ENCODE data around the gene SKI. TPM values are rescaled to one million over a fixed set of nuclear protein-coding genes. Genes with fewer than 3 reads are reported as not detected.

SKI gene
- total RNA-seq, 1 donor from 2014 or later, result 53.8 TPM

DNA sequence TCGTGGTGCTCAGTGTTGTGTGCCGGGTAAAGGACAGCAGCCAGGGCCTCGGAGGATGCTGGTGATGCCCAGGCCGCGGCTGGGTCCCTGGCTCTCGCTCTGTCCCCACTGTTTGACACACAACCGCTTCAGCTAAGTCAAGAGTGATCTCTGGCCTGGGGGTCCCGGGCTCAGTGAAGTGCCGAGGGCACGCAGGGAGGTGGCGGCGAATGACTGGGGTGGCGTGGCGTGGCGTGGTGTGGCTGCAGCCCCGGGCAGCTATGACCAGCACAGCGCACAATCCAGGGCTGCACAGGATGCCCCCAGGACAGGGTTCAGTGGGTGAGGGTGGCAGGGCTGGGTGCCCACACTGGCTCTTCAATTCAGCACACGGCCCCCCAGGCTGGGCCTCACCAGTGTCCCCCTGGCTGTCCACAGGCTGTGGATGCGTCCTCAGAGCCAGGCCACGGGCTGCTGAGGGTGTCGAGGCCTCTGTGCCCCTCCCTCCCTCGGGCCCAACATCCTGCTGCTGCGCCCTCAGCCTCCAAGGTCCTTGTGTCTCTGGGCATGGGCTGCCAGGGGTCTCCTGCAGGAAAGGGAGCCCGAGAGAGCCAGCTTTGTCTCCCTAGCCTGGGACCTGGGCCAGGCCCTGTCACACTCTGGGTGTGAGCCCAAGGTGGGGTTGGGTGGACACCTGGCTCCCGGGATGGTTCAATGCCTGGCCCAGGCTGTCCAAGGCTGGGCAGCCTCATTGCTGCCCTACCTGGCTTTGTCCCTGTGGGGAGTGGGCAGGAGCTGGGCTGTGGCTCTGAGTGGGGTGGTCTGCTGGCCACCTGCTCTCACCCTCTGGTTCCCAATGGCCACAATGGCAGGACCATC lies 12.0 kb upstream of the SKI start:
- TF ChIP-seq POLR2A (IDR thresholded peaks at IDR 0.05), result no peak
- TF ChIP-seq POLR2AphosphoS5 (IDR thresholded peaks at IDR 0.05; ENCODE audit: insufficient read depth in 1 of 2, low read depth in 1 of 2), result no peak
- TF ChIP-seq, protein P1, sequence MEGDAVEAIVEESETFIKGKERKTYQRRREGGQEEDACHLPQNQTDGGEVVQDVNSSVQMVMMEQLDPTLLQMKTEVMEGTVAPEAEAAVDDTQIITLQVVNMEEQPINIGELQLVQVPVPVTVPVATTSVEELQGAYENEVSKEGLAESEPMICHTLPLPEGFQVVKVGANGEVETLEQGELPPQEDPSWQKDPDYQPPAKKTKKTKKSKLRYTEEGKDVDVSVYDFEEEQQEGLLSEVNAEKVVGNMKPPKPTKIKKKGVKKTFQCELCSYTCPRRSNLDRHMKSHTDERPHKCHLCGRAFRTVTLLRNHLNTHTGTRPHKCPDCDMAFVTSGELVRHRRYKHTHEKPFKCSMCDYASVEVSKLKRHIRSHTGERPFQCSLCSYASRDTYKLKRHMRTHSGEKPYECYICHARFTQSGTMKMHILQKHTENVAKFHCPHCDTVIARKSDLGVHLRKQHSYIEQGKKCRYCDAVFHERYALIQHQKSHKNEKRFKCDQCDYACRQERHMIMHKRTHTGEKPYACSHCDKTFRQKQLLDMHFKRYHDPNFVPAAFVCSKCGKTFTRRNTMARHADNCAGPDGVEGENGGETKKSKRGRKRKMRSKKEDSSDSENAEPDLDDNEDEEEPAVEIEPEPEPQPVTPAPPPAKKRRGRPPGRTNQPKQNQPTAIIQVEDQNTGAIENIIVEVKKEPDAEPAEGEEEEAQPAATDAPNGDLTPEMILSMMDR (IDR thresholded peaks at IDR 0.05), result no peak
- Histone ChIP-seq H3K9me3 (no peaks in the 10 kb centered on the region), H3K27ac (no peak overlapping the region), H3K4me1 (peaks cover 38% of the 10 kb centered on the region), H3K27me3 (no peaks in the 10 kb centered on the region), H3K4me3 (no peak overlapping the region), H3K36me3 (no peaks in the 10 kb centered on the region)
- intact Hi-C loops (cut with DNase I), result no loop called here
- no peak for DNase-seq (ENCODE audit: extremely low spot score in 2 of 2)

DNA sequence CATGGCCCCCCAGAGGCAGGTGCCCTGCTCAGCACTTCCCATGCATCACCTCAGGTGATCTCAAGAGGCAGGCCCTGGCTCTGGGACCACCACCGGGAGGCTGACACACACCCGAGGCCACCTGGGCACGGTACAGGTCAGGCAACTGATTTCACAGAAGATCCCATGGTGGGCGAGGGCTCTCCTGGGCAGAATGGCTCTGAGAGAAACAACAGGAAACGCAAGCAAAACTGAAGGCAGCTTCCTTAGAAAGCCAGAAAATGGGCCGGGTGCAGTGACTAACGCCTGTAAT lies 11.4 kb upstream of the SKI start:
- H3K27ac ChIP-seq, result no peak overlapping the region
- H3K4me3 ChIP-seq, result no peak overlapping the region
- intact Hi-C loops (cut with DNase I), result no loop called here
- DNase-seq (ENCODE audit: extremely low spot score in 2 of 2), result no peak
- H3K9me3 ChIP-seq, result no peaks in the 10 kb centered on the region
- TF ChIP-seq POLR2AphosphoS5 (IDR thresholded peaks at IDR 0.05; ENCODE audit: insufficient read depth in 1 of 2, low read depth in 1 of 2) (no peak), POLR2A (IDR thresholded peaks at IDR 0.05) (no peak)
- TF ChIP-seq, protein P1 (IDR thresholded peaks at IDR 0.05), result no peak
- peaks cover 38% of the 10 kb centered on the region for H3K4me1 ChIP-seq
- H3K36me3 ChIP-seq, result no peaks in the 10 kb centered on the region
- no peaks in the 10 kb centered on the region for H3K27me3 ChIP-seq

DNA sequence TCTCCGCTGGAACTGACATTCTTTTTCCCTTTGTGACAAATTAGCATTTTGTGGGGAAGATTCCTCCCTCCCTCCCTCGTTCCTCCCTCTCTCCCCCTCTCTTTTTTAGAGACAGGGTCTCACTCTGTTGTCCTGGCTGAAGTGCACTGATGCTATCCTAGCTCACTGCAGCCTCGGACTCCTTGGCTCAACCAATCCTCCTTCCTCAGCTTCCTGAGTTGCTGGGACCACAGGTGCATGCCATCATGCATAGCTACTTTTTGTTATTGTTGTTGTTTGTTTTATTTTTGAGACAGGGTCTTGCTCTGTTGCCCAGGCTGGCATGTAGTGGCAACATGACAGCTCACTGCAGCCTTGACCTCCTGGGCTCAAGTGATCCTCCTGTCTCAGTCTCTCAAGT lies 6.8 kb upstream of the SKI start:
- Histone ChIP-seq H3K9me3 (no peaks in the 10 kb centered on the region), H3K36me3 (no peaks in the 10 kb centered on the region), H3K4me3 (no peak overlapping the region), H3K27me3 (no peaks in the 10 kb centered on the region), H3K27ac (no peak overlapping the region), H3K4me1 (peaks cover under 1% of the 10 kb centered on the region)
- intact Hi-C loops (cut with DNase I), result no loop called here
- no peak for DNase-seq (ENCODE audit: extremely low spot score in 2 of 2)
- TF ChIP-seq, protein P1 (IDR thresholded peaks at IDR 0.05), result no peak
- TF ChIP-seq POLR2AphosphoS5 (IDR thresholded peaks at IDR 0.05; ENCODE audit: insufficient read depth in 1 of 2, low read depth in 1 of 2) (no peak), POLR2A (IDR thresholded peaks at IDR 0.05) (no peak)

DNA sequence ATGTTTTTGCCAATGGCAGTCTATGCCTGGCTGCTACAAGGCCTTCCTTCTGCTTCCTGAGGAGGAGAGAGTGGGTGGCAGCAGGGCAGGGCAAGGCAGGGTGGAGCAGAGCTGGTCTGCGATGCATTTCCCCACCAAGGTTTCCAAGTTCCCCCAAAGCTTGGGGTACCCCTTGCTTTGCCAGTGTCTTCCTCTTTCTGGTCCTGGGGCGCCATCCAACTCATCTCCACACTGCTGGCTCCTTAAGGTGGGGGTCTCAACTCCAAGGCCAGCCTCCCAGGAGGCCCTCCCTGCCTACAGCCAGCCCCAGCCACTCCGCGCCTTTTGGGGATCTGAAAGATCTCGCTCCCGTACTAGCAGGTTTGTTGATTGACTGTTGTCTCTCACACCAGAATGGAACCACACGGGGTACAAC lies 3.9 kb upstream of the SKI start:
- DNase-seq (ENCODE audit: extremely low spot score in 2 of 2), result no peak
- intact Hi-C loops (cut with DNase I), result no loop called here
- Histone ChIP-seq H3K9me3 (no peaks in the 10 kb centered on the region), H3K27me3 (no peaks in the 10 kb centered on the region), H3K36me3 (no peaks in the 10 kb centered on the region), H3K4me3 (no peak overlapping the region), H3K4me1 (peaks cover 7% of the 10 kb centered on the region), H3K27ac (no peak overlapping the region)
- no peak for TF ChIP-seq POLR2A (IDR thresholded peaks at IDR 0.05)
- TF ChIP-seq POLR2AphosphoS5 (IDR thresholded peaks at IDR 0.05; ENCODE audit: insufficient read depth in 1 of 2, low read depth in 1 of 2), result no peak
- TF ChIP-seq, protein P1 (IDR thresholded peaks at IDR 0.05), result no peak

DNA sequence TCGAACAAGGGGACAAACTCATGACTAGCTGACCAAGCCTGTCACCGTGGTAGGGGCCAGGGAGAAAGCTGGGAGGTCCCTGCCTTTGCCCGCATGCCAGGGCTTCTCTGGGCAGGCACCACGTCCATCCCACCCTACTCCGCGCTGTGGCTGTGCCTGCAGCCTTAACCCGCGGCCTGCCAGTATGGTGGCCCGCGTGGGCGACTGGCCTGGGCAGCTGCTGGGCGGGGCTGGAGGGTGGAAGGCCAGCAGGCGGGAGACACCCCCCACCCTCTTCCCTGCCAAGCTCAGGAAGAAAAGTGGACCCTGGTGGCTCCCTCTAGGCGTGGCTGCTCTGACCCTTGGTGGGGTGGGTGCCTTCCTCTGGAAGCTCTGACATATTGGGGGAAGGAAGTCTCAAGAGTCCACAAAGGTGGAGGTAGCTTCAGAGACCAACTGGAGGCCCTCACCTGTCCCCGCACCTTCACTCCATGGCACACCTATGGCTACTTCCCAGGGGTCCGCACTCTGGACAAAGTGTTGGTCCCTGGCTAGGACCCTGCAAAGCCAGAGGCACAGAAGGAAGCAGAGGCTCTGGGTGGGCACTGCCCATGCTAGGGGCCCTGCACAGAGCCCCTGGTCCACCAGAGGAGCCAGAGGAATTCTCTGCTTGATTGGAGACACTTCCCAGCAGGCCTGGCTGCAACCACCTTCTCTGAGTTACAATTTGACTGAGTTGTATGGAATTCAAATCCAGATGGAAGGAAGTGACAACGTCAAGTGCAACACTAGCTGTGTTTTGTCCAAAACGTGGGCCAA lies 3.3 kb upstream of the SKI start:
- intact Hi-C loops (cut with DNase I), result no loop called here
- DNase-seq (ENCODE audit: extremely low spot score in 2 of 2), result no peak
- no peak overlapping the region for H3K4me3 ChIP-seq
- H3K27me3 ChIP-seq, result no peaks in the 10 kb centered on the region
- no peaks in the 10 kb centered on the region for H3K9me3 ChIP-seq
- no peaks in the 10 kb centered on the region for H3K36me3 ChIP-seq
- TF ChIP-seq POLR2AphosphoS5 (IDR thresholded peaks at IDR 0.05; ENCODE audit: insufficient read depth in 1 of 2, low read depth in 1 of 2) (no peak), POLR2A (IDR thresholded peaks at IDR 0.05) (no peak)
- TF ChIP-seq, protein P1 (IDR thresholded peaks at IDR 0.05), result no peak
- peaks cover 12% of the 10 kb centered on the region for H3K4me1 ChIP-seq
- H3K27ac ChIP-seq, result no peak overlapping the region
